ENCODE data around the gene TRAPPC5. TPM values are rescaled to one million over a fixed set of nuclear protein-coding genes. Genes with fewer than 3 reads are reported as not detected.

Gene TRAPPC5
- total and polyA plus RNA-seq, 2 experiments from 2014 or later, result 78.3 to 252 TPM

DNA sequence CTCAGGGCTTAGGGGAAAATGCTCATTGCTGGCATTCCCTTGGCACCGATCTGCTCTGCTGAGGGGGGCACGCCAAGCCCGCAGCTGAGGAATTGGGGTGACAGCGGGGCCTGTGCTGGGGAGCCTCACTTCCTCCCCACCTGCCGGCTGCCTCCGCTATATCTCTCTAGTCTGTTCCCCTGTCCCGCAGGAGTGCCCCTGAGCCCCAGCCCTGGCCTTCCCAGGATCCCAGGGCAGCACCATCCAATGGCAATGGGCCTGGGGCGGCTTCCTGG is 34.3 kb upstream of the TRAPPC5 start:
- H3K9me3 Mint-ChIP-seq, result no peaks in the 10 kb centered on the region
- DNase-seq (ENCODE audit: low spot score) (no peak), ATAC-seq (no peak)
- H3K4me3 ChIP-seq, result no peak overlapping the region
- H3F3A ChIP-seq (replicated peaks; ENCODE audit: low read depth), result no peaks in the 10 kb centered on the region
- H3K4me3 Mint-ChIP-seq, result no peak overlapping the region
- no peaks in the 10 kb centered on the region; the same call in 1 of the 2 replicates for H4K20me1 ChIP-seq (replicated peaks; ENCODE audit: insufficient read depth)
- no peak overlapping the region for H3K4me2 ChIP-seq
- TF ChIP-seq, protein P1, sequence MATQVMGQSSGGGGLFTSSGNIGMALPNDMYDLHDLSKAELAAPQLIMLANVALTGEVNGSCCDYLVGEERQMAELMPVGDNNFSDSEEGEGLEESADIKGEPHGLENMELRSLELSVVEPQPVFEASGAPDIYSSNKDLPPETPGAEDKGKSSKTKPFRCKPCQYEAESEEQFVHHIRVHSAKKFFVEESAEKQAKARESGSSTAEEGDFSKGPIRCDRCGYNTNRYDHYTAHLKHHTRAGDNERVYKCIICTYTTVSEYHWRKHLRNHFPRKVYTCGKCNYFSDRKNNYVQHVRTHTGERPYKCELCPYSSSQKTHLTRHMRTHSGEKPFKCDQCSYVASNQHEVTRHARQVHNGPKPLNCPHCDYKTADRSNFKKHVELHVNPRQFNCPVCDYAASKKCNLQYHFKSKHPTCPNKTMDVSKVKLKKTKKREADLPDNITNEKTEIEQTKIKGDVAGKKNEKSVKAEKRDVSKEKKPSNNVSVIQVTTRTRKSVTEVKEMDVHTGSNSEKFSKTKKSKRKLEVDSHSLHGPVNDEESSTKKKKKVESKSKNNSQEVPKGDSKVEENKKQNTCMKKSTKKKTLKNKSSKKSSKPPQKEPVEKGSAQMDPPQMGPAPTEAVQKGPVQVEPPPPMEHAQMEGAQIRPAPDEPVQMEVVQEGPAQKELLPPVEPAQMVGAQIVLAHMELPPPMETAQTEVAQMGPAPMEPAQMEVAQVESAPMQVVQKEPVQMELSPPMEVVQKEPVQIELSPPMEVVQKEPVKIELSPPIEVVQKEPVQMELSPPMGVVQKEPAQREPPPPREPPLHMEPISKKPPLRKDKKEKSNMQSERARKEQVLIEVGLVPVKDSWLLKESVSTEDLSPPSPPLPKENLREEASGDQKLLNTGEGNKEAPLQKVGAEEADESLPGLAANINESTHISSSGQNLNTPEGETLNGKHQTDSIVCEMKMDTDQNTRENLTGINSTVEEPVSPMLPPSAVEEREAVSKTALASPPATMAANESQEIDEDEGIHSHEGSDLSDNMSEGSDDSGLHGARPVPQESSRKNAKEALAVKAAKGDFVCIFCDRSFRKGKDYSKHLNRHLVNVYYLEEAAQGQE (IDR thresholded peaks at IDR 0.05; ENCODE audit: unreplicated experiment), result no peak
- TF ChIP-seq STAT1 (IDR thresholded peaks at IDR 0.05; ENCODE audit: unreplicated experiment), result no peak
- TF ChIP-seq JUNB (IDR thresholded peaks at IDR 0.05; ENCODE audit: unreplicated experiment), result no peak
- TF ChIP-seq ZNF114 (CRISPR knock-in tag; IDR thresholded peaks at IDR 0.05), result no peak
- no peak for TF ChIP-seq POLR2AphosphoS5 (IDR thresholded peaks at IDR 0.05; ENCODE audit: low read depth)
- no peak for TF ChIP-seq NANOG (IDR thresholded peaks at IDR 0.05; ENCODE audit: borderline replicate concordance)
- TF ChIP-seq EZH2phosphoT487 (IDR thresholded peaks at IDR 0.05; ENCODE audit: unreplicated experiment), result no peak
- TF ChIP-seq, protein P2, sequence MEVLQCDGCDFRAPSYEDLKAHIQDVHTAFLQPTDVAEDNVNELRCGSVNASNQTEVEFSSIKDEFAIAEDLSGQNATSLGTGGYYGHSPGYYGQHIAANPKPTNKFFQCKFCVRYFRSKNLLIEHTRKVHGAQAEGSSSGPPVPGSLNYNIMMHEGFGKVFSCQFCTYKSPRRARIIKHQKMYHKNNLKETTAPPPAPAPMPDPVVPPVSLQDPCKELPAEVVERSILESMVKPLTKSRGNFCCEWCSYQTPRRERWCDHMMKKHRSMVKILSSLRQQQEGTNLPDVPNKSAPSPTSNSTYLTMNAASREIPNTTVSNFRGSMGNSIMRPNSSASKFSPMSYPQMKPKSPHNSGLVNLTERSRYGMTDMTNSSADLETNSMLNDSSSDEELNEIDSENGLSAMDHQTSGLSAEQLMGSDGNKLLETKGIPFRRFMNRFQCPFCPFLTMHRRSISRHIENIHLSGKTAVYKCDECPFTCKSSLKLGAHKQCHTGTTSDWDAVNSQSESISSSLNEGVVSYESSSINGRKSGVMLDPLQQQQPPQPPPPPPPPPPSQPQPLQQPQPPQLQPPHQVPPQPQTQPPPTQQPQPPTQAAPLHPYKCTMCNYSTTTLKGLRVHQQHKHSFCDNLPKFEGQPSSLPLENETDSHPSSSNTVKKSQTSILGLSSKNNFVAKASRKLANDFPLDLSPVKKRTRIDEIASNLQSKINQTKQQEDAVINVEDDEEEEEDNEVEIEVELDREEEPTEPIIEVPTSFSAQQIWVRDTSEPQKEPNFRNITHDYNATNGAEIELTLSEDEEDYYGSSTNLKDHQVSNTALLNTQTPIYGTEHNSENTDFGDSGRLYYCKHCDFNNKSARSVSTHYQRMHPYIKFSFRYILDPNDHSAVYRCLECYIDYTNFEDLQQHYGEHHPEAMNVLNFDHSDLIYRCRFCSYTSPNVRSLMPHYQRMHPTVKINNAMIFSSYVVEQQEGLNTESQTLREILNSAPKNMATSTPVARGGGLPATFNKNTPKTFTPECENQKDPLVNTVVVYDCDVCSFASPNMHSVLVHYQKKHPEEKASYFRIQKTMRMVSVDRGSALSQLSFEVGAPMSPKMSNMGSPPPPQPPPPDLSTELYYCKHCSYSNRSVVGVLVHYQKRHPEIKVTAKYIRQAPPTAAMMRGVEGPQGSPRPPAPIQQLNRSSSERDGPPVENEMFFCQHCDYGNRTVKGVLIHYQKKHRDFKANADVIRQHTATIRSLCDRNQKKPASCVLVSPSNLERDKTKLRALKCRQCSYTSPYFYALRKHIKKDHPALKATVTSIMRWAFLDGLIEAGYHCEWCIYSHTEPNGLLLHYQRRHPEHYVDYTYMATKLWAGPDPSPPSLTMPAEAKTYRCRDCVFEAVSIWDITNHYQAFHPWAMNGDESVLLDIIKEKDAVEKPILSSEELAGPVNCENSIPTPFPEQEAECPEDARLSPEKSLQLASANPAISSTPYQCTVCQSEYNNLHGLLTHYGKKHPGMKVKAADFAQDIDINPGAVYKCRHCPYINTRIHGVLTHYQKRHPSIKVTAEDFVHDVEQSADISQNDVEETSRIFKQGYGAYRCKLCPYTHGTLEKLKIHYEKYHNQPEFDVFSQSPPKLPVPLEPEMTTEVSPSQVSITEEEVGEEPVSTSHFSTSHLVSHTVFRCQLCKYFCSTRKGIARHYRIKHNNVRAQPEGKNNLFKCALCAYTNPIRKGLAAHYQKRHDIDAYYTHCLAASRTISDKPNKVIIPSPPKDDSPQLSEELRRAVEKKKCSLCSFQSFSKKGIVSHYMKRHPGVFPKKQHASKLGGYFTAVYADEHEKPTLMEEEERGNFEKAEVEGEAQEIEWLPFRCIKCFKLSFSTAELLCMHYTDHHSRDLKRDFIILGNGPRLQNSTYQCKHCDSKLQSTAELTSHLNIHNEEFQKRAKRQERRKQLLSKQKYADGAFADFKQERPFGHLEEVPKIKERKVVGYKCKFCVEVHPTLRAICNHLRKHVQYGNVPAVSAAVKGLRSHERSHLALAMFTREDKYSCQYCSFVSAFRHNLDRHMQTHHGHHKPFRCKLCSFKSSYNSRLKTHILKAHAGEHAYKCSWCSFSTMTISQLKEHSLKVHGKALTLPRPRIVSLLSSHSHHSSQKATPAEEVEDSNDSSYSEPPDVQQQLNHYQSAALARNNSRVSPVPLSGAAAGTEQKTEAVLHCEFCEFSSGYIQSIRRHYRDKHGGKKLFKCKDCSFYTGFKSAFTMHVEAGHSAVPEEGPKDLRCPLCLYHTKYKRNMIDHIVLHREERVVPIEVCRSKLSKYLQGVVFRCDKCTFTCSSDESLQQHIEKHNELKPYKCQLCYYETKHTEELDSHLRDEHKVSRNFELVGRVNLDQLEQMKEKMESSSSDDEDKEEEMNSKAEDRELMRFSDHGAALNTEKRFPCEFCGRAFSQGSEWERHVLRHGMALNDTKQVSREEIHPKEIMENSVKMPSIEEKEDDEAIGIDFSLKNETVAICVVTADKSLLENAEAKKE (CRISPR knock-in tag; IDR thresholded peaks at IDR 0.05), result no peak
- no peak for TF ChIP-seq EZH2 (IDR thresholded peaks at IDR 0.05; ENCODE audit: low read depth, unreplicated experiment)
- TF ChIP-seq, protein P3, sequence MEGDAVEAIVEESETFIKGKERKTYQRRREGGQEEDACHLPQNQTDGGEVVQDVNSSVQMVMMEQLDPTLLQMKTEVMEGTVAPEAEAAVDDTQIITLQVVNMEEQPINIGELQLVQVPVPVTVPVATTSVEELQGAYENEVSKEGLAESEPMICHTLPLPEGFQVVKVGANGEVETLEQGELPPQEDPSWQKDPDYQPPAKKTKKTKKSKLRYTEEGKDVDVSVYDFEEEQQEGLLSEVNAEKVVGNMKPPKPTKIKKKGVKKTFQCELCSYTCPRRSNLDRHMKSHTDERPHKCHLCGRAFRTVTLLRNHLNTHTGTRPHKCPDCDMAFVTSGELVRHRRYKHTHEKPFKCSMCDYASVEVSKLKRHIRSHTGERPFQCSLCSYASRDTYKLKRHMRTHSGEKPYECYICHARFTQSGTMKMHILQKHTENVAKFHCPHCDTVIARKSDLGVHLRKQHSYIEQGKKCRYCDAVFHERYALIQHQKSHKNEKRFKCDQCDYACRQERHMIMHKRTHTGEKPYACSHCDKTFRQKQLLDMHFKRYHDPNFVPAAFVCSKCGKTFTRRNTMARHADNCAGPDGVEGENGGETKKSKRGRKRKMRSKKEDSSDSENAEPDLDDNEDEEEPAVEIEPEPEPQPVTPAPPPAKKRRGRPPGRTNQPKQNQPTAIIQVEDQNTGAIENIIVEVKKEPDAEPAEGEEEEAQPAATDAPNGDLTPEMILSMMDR (conservative IDR thresholded peaks at IDR 0.05; ENCODE audit: low read depth in 2 of 2), result no peak
- TF ChIP-seq ZNF331 (CRISPR knock-in tag; IDR thresholded peaks at IDR 0.05; ENCODE audit: low read depth), result no peak
- H3K4me1 Mint-ChIP-seq, result no peaks in the 10 kb centered on the region
- H3K36me3 ChIP-seq (ENCODE audit: insufficient read depth), result no peaks in the 10 kb centered on the region
- peaks cover 6% of the 10 kb centered on the region; the same call in 1 of the 2 replicates for H3K27me3 ChIP-seq (ENCODE audit: insufficient read depth)
- H3K27me3 Mint-ChIP-seq (ENCODE audit: insufficient read depth, low read depth, poor library complexity), result peaks cover 14% of the 10 kb centered on the region
- no peaks in the 10 kb centered on the region for H3K79me2 ChIP-seq (replicated peaks; ENCODE audit: insufficient read depth)
- H3K27ac Mint-ChIP-seq, result no peak overlapping the region
- no peak overlapping the region for H3K27ac ChIP-seq (ENCODE audit: low read depth)
- no peak overlapping the region for H2AFZ ChIP-seq
- H3K9me2 ChIP-seq (ENCODE audit: insufficient read depth), result no peaks in the 10 kb centered on the region
- peaks cover 3% of the 10 kb centered on the region; the same call in 1 of the 3 replicates for H3K36me3 Mint-ChIP-seq (ENCODE audit: low read depth)
- H3K4me1 ChIP-seq (ENCODE audit: insufficient read depth), result no peaks in the 10 kb centered on the region
